ENCODE results near the gene OPN1MW3. TPM values are rescaled to one million over a fixed set of nuclear protein-coding genes. Genes with fewer than 3 reads are reported as not detected.

OPN1MW3 gene
- total RNA-seq, 2 experiments from 2014 or later = not detected

GRCh38 chrX:154309041-154309775, 51.8 kb downstream of the OPN1MW3 start:
- no peak overlapping the region for H3K4me2 ChIP-seq (ENCODE audit: low read length)
- H3K9me3 ChIP-seq (ENCODE audit: low read length) = no peaks in the 10 kb centered on the region
- H3K4me1 ChIP-seq (ENCODE audit: insufficient read depth, low read length, poor library complexity, severe bottlenecking) = peaks cover 5% of the 10 kb centered on the region
- CTCF ChIA-PET (ENCODE audit: unreplicated experiment) = interaction anchor here (1.0 kb wide), 1 partner anchor 11 kb away, joined by 5 read pairs; no protein-coding TSS in a partner anchor
- POLR2A ChIA-PET = interaction anchor here (1.1 kb wide), 1 partner anchor 179 kb away, joined by 3 read pairs; no protein-coding TSS in a partner anchor
- no TSS peak for BruUV-seq (replicated peaks)
- no peaks in the 10 kb centered on the region for H4K20me1 ChIP-seq (ENCODE audit: insufficient read depth, low read length)
- H3K9me2 ChIP-seq (ENCODE audit: insufficient read depth, low read length) = no peaks in the 10 kb centered on the region
- H3K27ac ChIP-seq (ENCODE audit: low read depth, low read length, poor library complexity, severe bottlenecking) = no peak overlapping the region
- DNase-seq (ENCODE audit: low spot score) = no peak
- intact Hi-C loops (cut with micrococcal nuclease; ENCODE audit: unreplicated experiment) = no loop called here
- TF ChIP-seq CTCF (conservative IDR thresholded peaks at IDR 0.05; ENCODE audit: low read length) (no peak), EZH2phosphoT487 (IDR thresholded peaks at IDR 0.05; ENCODE audit: borderline replicate concordance, low read depth, low read length) (no peak)
- H3K4me3 ChIP-seq (ENCODE audit: low read depth, low read length, poor library complexity, severe bottlenecking) = no peak overlapping the region
- no peaks in the 10 kb centered on the region for H3K79me2 ChIP-seq (ENCODE audit: insufficient read depth, low read depth, low read length)
- H3K36me3 ChIP-seq (ENCODE audit: insufficient read depth, low read length) = no peaks in the 10 kb centered on the region
- no peak overlapping the region for H2AFZ ChIP-seq (ENCODE audit: low read length)

GRCh38 chrX:154310616-154311536, 53.5 kb downstream of the OPN1MW3 start:
- no peak overlapping the region for H2AFZ ChIP-seq (ENCODE audit: low read length)
- H3K36me3 ChIP-seq (ENCODE audit: insufficient read depth, low read length) = no peaks in the 10 kb centered on the region
- H3K9me2 ChIP-seq (ENCODE audit: insufficient read depth, low read length) = no peaks in the 10 kb centered on the region
- ChIA-PET POLR2A (no interaction called here), CTCF (ENCODE audit: unreplicated experiment) (interaction anchor here (0.6 kb wide), 1 partner anchor 420 kb away, joined by 3 read pairs; no protein-coding TSS in a partner anchor)
- H3K79me2 ChIP-seq (ENCODE audit: insufficient read depth, low read depth, low read length) = no peaks in the 10 kb centered on the region
- no peaks in the 10 kb centered on the region for H4K20me1 ChIP-seq (ENCODE audit: insufficient read depth, low read length)
- no peak overlapping the region for H3K4me3 ChIP-seq (ENCODE audit: low read depth, low read length, poor library complexity, severe bottlenecking)
- intact Hi-C loops (cut with micrococcal nuclease; ENCODE audit: unreplicated experiment) = no loop called here
- BruUV-seq (replicated peaks) = no TSS peak
- TF ChIP-seq EZH2phosphoT487 (IDR thresholded peaks at IDR 0.05; ENCODE audit: borderline replicate concordance, low read depth, low read length) (no peak), CTCF (conservative IDR thresholded peaks at IDR 0.05; ENCODE audit: low read length) (no peak)
- H3K9me3 ChIP-seq (ENCODE audit: low read length) = no peaks in the 10 kb centered on the region
- no peak for DNase-seq (ENCODE audit: low spot score)
- no peak overlapping the region for H3K4me2 ChIP-seq (ENCODE audit: low read length)
- peaks cover 5% of the 10 kb centered on the region for H3K4me1 ChIP-seq (ENCODE audit: insufficient read depth, low read length, poor library complexity, severe bottlenecking)
- H3K27ac ChIP-seq (ENCODE audit: low read depth, low read length, poor library complexity, severe bottlenecking) = no peak overlapping the region
